Sigmoid colon (tissue), 7 donors: ENCODE results near the gene PCMT1. TPM values are rescaled to one million over a fixed set of nuclear protein-coding genes. Genes with fewer than 3 reads are reported as not detected.

Experiments
- DNase-seq: peaks from one replicate; pipeline ENCODE4 v3.0.0-alpha.2; 2019
- H3K27ac ChIP-seq, 4 donors: fragments of 200-600 bp; sonication (generic); one replicate each; pipeline ENCODE4 v1.5.1; 2016 to 2019; ENCODE audit warnings: mild to moderate bottlenecking in 1 of 4
- H3K27me3 ChIP-seq, 3 donors: fragments of 200-600 bp; sonication (generic); one replicate each; pipeline ENCODE4 v1.5.1; 2019; ENCODE audit warnings: mild to moderate bottlenecking in 1 of 3
- H3K36me3 ChIP-seq, 4 donors: fragments of 200-600 bp; sonication (generic); one replicate each; pipeline ENCODE4 v1.5.1; 2016 to 2019
- H3K4me1 ChIP-seq, 4 donors: fragments of 200-600 bp; sonication (generic); one replicate each; pipeline ENCODE4 v1.5.1; 2017 to 2019
- H3K4me3 ChIP-seq, 4 donors: fragments of 200-600 bp; sonication (generic); one replicate each; pipeline ENCODE4 v1.5.1; 2017 to 2019; ENCODE audit warnings: mild to moderate bottlenecking in 2 of 4, moderate library complexity in 1 of 4
- H3K9me3 ChIP-seq, 4 donors: fragments of 200-600 bp in 3 of 4; sonication (generic) in 3 of 4; one replicate each; pipeline versions ENCODE4 v1.5.1 to v1.6.1; 2013 to 2019
- EP300 ChIP-seq, 4 donors: sonication (generic); formaldehyde crosslinking; IDR thresholded peaks; one replicate each; pipeline ENCODE4 v1.6.1; 2017; ENCODE audit warnings: antibody characterized with exemption in 4 of 4
- POLR2A ChIP-seq, 2 donors: fragments of 450-650 bp; IDR thresholded peaks; one replicate each; pipeline ENCODE4 v1.6.1; 2016; ENCODE audit warnings: antibody characterized with exemption in 2 of 2, mild to moderate bottlenecking in 2 of 2, moderate library complexity in 2 of 2
- POLR2AphosphoS5 ChIP-seq, 4 donors: sonication (generic); formaldehyde crosslinking; IDR thresholded peaks; one replicate each; pipeline ENCODE4 v1.6.1; 2017; ENCODE audit warnings: antibody characterized with exemption in 4 of 4
- WGBS, 2 donors: extraction: QIAGEN DNeasy Blood & Tissue Kit; methylation state at CpG; one replicate each; pipeline ENCODE4 v1.1.7; 2013; 5-methylcytosine and 5-hydroxymethylcytosine counted together
- intact Hi-C: fragments of 100-400 bp; cut with DNase I; formaldehyde crosslinking; loops from one replicate; pipeline ENCODE4 v1.15.1; 2023
- polyA plus RNA-seq, 3 donors: library from polyadenylated mRNA; stranded (reverse); fragments of 200-250 nt; gene quantifications; one replicate each; pipeline ENCODE4 v1.2.3, GENCODE V29; 2013
- total RNA-seq, 4 donors: library from RNA; depleted of rRNA; stranded (reverse); fragments of >200 nt; gene quantifications; one replicate each; pipeline ENCODE4 v1.1.0, GENCODE V29; 2016
- TF ChIP-seq, protein P1 (sequence below), 4 experiments: fragments of 450-650 bp in 3 of 4; fragments of 200-600 bp in 1 of 4; IDR thresholded peaks; one replicate each; pipeline ENCODE4 v1.5.1; 2016 to 2019; ENCODE audit warnings: antibody characterized with exemption in 4 of 4, mild to moderate bottlenecking in 3 of 4, moderate library complexity in 2 of 4
- donor health status: healthy with polysubstance abuse.
- donor health status: Bipolar disorder and iron deficiency.
- donor health status: healthy.

Gene PCMT1
- total and polyA plus RNA-seq, 7 donors = 33.0 to 117 (median 74.0) TPM

DNA sequence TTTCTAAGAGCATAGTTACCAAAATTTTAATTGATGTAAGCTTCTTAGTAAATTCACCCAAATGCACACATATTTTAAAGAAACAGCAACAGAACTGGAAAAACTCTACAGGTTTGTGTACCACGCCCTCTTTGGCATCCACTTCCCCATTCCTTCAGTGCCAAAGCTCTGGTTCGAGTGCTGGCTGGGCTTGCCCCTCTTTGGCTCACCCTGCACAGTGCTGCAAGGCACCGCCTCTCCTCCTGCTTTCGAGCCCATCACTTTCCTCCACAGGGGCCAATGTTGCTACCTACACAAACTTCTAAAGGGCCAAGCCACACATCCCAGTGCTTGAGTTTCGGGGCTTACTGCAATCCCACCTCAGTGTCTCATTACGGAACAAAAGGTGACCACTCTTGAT, 105.0 kb downstream of the PCMT1 start:
- no peaks in the 10 kb centered on the region for H3K9me3 ChIP-seq
- H3K36me3 ChIP-seq = no peaks in the 10 kb centered on the region
- TF ChIP-seq EP300 (IDR thresholded peaks at IDR 0.05) = no peak
- TF ChIP-seq POLR2AphosphoS5 (IDR thresholded peaks at IDR 0.05) = no peak
- TF ChIP-seq POLR2A (IDR thresholded peaks at IDR 0.05) = no peak
- TF ChIP-seq, protein P1, sequence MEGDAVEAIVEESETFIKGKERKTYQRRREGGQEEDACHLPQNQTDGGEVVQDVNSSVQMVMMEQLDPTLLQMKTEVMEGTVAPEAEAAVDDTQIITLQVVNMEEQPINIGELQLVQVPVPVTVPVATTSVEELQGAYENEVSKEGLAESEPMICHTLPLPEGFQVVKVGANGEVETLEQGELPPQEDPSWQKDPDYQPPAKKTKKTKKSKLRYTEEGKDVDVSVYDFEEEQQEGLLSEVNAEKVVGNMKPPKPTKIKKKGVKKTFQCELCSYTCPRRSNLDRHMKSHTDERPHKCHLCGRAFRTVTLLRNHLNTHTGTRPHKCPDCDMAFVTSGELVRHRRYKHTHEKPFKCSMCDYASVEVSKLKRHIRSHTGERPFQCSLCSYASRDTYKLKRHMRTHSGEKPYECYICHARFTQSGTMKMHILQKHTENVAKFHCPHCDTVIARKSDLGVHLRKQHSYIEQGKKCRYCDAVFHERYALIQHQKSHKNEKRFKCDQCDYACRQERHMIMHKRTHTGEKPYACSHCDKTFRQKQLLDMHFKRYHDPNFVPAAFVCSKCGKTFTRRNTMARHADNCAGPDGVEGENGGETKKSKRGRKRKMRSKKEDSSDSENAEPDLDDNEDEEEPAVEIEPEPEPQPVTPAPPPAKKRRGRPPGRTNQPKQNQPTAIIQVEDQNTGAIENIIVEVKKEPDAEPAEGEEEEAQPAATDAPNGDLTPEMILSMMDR (IDR thresholded peaks at IDR 0.05) = no peak
- 65 to 70% methylated on average over 6 of the region's 6 CpGs for WGBS, 2 donors
- H3K27me3 ChIP-seq = no peaks in the 10 kb centered on the region
- H3K4me3 ChIP-seq = no peak overlapping the region
- peak overlapping the region in 1 of 4 donors; percentile 54 for H3K27ac ChIP-seq
- H3K4me1 ChIP-seq = peaks cover 0 to 11% (median 5%) of the 10 kb centered on the region in 4 donors
- intact Hi-C loops = no loop called here
- no peak for DNase-seq

- intact Hi-C loops = no loop called here
- no peaks in the 10 kb centered on the region for H3K36me3 ChIP-seq
- H3K4me1 ChIP-seq = peaks cover 0 to 11% (median 5%) of the 10 kb centered on the region in 4 donors
- DNase-seq = no peak
- H3K27ac ChIP-seq = peak overlapping the region in 1 of 4 donors; percentile 54
- H3K9me3 ChIP-seq = no peaks in the 10 kb centered on the region
- no peak overlapping the region for H3K4me3 ChIP-seq
- WGBS, 2 donors = 26 to 68% methylated on average over 5 of the region's 5 CpGs
- no peaks in the 10 kb centered on the region for H3K27me3 ChIP-seq
- TF ChIP-seq POLR2A (IDR thresholded peaks at IDR 0.05) (no peak), POLR2AphosphoS5 (IDR thresholded peaks at IDR 0.05) (no peak), EP300 (IDR thresholded peaks at IDR 0.05) (no peak)
- TF ChIP-seq, protein P1 (IDR thresholded peaks at IDR 0.05) = no peak
Observed at GRCh38 chr6:149855040-149855654, 105.6 kb downstream of the PCMT1 start.

DNA sequence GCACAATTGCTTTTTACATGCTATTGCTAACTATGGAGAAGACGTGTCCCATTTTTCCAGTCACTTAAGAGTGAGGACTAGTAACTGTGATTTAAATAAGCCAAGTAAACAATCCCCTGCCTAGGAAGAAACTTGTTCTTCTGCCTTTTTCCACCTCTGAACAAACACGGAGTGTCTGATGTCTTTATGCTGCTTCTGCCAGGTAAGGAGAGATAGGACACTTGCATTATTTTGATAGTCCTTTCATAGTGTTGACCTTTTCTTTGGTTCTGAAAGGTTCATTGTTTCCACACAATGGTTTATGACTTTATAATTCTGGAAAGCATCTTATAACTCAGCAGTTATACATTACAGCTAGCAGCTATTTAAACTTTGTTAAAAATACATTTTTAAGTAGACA, 106.2 kb downstream of the PCMT1 start:
- intact Hi-C loops = no loop called here
- Histone ChIP-seq H3K4me1 (peaks cover 0 to 11% (median 5%) of the 10 kb centered on the region in 4 donors), H3K36me3 (no peaks in the 10 kb centered on the region), H3K27ac (peak overlapping the region in 1 of 4 donors; percentile 54), H3K9me3 (no peaks in the 10 kb centered on the region), H3K27me3 (no peaks in the 10 kb centered on the region), H3K4me3 (no peak overlapping the region)
- 19 to 65% methylated on average over 2 of the region's 2 CpGs for WGBS, 2 donors
- no peak for DNase-seq
- TF ChIP-seq, protein P1 (IDR thresholded peaks at IDR 0.05) = no peak

- no peaks in the 10 kb centered on the region for H3K27me3 ChIP-seq
- WGBS, 2 donors = 80 to 85% methylated on average over 10 of the region's 10 CpGs
- no peaks in the 10 kb centered on the region for H3K9me3 ChIP-seq
- intact Hi-C loops = no loop called here
- TF ChIP-seq POLR2AphosphoS5 (IDR thresholded peaks at IDR 0.05) (no peak), POLR2A (IDR thresholded peaks at IDR 0.05) (no peak), EP300 (IDR thresholded peaks at IDR 0.05) (no peak)
- TF ChIP-seq, protein P1 (IDR thresholded peaks at IDR 0.05) = no peak
- no peaks in the 10 kb centered on the region for H3K36me3 ChIP-seq
- no peak overlapping the region for H3K27ac ChIP-seq
- H3K4me3 ChIP-seq = no peak overlapping the region
- DNase-seq = no peak
- peaks cover 0 to 15% (median 5%) of the 10 kb centered on the region in 4 donors for H3K4me1 ChIP-seq
Observed at GRCh38 chr6:149856256-149856994, 106.9 kb downstream of the PCMT1 start.
